ENCODE measurements around the gene SNCA.

The SNCA gene

GRCh38 chr4:89707467-89707866 is 129.5 kb downstream of the SNCA start:
- no peak for DNase-seq (ENCODE audit: low read depth in 2 of 2, low spot score in 1 of 2)

DNA sequence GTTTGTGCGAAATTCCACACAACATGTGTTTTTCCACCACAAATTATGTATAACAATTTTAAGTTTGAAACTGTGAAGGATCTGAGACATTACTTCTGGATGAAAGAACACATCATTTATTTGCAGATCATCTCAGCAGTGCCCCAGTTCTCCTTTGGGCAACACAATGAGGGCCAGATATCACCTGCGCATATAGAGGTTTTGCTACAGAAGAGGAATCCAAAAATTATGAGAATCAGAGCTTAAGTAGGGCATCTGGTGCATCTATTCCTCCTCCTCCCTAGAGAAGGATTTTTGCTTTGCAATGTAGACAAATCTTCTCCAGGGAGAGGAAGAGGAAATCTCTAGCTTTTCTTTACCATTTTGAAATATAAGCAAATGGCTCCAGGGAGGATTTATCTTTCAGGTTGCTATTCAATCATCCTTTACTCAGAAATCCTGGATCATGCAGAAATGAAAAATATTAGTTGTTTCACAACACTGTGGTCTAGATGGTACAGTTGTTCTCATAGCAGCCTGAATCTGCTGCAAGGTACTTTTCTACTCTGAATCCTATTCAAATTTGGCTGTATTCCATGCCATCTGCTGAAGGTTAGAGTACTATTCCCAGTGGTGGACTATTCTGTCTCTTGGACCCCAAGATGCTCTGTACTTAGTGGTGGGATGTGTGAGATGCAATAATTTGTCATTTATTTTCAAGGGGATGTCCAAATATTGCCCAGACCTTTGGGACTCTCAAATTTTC is 132.1 kb downstream of the SNCA start:
- DNase-seq (ENCODE audit: low read depth in 2 of 2, low spot score in 1 of 2), result no peak

DNA sequence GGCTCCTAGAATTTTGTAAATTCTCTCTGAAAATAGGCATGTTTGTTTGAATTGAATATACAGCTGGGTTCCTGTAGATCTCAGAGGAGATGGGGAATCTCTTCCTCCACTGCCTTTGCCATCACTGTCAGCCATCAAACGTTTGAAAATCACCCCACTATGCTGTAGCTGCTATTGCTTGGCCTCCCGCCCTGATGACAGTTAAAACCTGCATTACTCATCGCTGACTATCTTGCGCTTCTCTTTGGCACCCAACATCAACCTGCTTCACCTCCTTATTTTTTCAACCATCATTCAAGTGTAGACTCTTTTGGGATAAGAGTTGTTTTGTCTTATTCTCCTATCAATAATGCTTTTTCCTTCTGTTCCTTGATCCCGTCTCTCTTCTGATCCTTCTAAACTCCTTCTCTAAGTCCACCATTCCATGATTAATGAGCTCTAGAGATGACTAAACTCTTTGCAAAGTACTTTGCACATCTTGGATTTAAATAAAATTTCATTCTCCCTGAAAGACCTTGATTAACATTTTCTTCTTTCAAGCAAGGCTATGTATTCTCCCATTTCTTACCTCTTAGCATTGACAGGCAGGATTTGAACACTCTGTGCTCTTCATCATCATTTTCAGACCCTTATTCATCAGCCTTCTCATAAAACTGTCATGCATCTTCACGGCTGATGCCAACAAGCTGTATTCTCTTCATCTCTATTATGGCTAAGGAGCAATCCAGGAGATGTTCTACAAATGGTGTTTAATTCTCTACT is 133.0 kb downstream of the SNCA start:
- DNase-seq (ENCODE audit: low read depth in 2 of 2, low spot score in 1 of 2), result no peak

DNA sequence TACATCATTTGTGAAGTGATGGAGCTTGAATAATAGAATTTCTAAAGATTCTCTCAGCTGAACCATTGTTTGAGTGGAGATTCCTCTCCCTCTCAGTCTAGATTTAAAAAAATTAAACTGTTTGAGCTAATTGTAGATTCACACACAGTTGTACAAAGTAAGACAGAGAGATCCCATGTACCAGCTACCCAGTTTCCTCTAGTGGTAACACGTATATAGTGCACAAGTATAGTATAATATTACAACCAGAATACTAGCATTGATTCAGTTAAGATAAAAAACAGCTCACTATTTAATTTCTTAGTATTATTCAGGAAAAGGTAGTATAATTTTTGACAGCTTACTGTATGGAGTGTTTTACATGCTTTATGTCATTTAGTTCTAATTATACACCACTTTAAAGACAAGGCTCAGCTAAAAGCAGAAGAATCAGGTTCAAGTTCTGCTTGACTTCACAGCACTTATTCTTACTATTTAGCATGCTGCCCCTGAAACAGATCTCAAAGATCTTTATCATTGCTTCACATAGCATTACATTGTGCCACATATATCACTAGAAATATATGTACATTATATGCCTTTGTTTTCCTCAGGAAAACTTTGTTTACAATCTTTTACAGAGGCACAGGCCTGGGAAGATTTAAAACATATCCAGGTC is 136.1 kb downstream of the SNCA start:
- DNase-seq (ENCODE audit: low read depth in 2 of 2, low spot score in 1 of 2), result no peak

GRCh38 chr4:89685690-89686089 is 151.3 kb downstream of the SNCA start:
- no peak for DNase-seq (ENCODE audit: low read depth in 2 of 2, low spot score in 1 of 2)

DNA sequence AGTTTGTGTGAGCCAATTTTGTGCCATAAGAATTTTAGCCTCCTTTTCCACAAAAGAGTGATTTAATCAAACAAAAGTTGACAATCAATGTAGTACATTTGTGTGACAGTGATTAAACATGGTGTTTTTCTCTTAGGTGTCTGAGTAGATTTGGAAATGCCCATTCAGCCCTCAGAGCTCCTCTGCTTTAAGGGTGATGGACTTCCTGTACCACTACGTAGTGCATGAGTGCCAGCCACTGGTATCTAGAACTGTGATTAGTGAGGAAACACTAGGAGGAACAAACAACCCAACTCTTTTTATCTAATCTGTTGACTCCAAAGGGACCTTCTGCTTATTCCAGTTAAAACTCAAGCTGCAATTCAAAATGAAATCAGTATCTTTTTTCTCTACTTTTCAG is 151.7 kb downstream of the SNCA start:
- DNase-seq (ENCODE audit: low read depth in 2 of 2, low spot score in 1 of 2), result no peak

- no peak for DNase-seq (ENCODE audit: low read depth in 2 of 2, low spot score in 1 of 2)
Measured at GRCh38 chr4:89684536-89684935, 152.4 kb downstream of the SNCA start.

- no peak for DNase-seq (ENCODE audit: low read depth in 2 of 2, low spot score in 1 of 2)
Measured at GRCh38 chr4:89682808-89683207, 154.2 kb downstream of the SNCA start.

DNA sequence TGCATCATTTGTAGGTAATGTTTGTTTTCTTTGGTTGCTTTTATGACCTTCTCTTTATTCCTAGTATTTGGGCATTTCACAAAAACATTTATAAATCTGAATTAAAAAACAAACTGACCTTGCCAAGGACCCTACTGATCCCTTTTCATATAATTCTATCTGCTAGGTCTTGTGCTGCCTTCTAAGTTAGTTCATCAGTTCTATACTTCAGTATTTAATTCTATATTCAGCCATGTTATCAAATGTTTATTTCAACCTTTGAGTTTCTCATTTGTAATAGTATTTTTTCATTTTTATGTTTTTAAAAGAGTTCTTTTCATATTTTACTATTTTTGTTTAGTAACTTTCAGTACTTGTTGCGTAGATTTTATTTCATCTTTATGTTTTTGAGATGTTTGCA is 155.3 kb downstream of the SNCA start:
- DNase-seq (ENCODE audit: low read depth in 2 of 2, low spot score in 1 of 2), result no peak

- no peak for DNase-seq (ENCODE audit: low read depth in 2 of 2, low spot score in 1 of 2)
Measured at GRCh38 chr4:89681219-89681618, 155.7 kb downstream of the SNCA start.

DNA sequence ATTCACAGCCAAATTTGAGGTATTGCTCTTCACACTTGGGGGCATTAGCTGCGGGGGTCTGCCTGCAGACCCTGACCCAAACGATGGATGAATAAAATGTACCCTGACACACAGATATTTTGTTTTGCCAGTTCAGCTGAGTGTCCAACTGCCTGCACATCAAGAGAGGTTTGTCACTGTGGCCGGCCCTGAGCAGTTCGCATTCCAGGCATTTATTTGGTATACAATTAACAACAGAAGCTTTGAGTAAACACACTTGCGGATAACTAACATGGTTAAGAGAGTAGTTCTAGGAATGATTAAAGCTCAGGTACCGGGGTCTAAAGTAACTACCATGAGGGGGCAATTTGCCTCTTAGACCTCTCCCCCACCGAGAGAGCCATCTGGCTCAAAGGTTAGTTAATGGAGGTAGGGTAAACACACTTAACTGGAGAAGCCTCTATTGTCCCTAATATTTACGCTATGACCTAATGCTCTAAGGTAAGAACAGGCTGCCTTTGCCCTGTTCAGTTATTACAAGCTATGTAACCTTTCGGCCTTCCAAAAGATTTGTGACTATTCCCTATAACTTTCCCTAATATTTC is 162.0 kb downstream of the SNCA start:
- no peak for DNase-seq (ENCODE audit: low read depth in 2 of 2, low spot score in 1 of 2)

All from stimulated activated CD8-positive, alpha-beta memory T cell treated with anti-CD3 and anti-CD28 coated beads, Interleukin-4, amount 100 ng/mL, for 1 hour (primary cell).